ENCODE data around the gene COL25A1.

DNA sequence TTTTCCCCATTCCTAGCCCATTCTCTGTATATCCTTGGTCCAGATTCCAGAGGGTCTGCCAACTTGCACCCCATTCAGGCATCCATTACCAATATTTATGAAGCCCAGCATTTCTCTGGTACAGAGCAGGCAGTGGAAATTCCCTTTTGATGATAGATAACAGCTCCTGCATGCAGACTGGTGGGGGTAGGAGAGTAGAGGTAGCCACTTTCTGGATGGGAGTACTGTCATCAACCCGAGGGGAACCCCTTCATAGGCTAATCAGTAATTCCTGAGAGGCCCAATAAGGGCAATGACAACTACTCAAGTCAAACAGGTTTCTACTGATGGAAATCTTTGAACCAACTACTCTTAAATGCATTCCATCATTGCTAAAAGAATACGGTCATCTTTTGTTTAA lies 63.7 kb downstream of the COL25A1 start:
- TF ChIP-seq, protein P1, sequence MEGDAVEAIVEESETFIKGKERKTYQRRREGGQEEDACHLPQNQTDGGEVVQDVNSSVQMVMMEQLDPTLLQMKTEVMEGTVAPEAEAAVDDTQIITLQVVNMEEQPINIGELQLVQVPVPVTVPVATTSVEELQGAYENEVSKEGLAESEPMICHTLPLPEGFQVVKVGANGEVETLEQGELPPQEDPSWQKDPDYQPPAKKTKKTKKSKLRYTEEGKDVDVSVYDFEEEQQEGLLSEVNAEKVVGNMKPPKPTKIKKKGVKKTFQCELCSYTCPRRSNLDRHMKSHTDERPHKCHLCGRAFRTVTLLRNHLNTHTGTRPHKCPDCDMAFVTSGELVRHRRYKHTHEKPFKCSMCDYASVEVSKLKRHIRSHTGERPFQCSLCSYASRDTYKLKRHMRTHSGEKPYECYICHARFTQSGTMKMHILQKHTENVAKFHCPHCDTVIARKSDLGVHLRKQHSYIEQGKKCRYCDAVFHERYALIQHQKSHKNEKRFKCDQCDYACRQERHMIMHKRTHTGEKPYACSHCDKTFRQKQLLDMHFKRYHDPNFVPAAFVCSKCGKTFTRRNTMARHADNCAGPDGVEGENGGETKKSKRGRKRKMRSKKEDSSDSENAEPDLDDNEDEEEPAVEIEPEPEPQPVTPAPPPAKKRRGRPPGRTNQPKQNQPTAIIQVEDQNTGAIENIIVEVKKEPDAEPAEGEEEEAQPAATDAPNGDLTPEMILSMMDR (IDR thresholded peaks at IDR 0.05; ENCODE audit: low read depth, low read length), result no peak
- TF ChIP-seq POLR2A (IDR thresholded peaks at IDR 0.05; ENCODE audit: extremely low read depth, insufficient read length), result no peak
- TF ChIP-seq, protein P2, sequence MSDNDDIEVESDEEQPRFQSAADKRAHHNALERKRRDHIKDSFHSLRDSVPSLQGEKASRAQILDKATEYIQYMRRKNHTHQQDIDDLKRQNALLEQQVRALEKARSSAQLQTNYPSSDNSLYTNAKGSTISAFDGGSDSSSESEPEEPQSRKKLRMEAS (IDR thresholded peaks at IDR 0.05; ENCODE audit: low read depth, low read length), result no peak

Data from NB4 (cell line).